NCI-H69 (cell line): Measurements from ENCODE around the gene PLAC9.
"Not testable (repeated sequence)": the region's sequence is repeated elsewhere in the genome, so short reads cannot be mapped to it uniquely, and the experiment has no call there.

ENCODE experiments used
- DNase-seq: peaks from one replicate; lab custom pipeline; 2025; lab: John Stamatoyannopoulos, UW

The PLAC9 gene

GRCh38 chr10:80139265-80139664 lies 6.7 kb downstream of the PLAC9 start:
- DNase-seq, result no peak

- no peak for DNase-seq
Measured at GRCh38 chr10:80140251-80140650, 7.7 kb downstream of the PLAC9 start.

GRCh38 chr10:80141696-80142460 lies 9.3 kb downstream of the PLAC9 start:
- no peak for DNase-seq

- peak; percentile 64 for DNase-seq
Measured at GRCh38 chr10:80144067-80144695, 11.7 kb downstream of the PLAC9 start.

- DNase-seq, result peak; percentile 25
Measured at GRCh38 chr10:80144696-80145131, 12.2 kb downstream of the PLAC9 start.

GRCh38 chr10:80145406-80146308 lies 13.1 kb downstream of the PLAC9 start:
- not testable (repeated sequence) for DNase-seq

- DNase-seq, result no peak
Measured at GRCh38 chr10:80146918-80147317, 14.4 kb downstream of the PLAC9 start.

- no peak for DNase-seq
Measured at GRCh38 chr10:80148166-80148805, 15.8 kb downstream of the PLAC9 start.

GRCh38 chr10:80149123-80149522 lies 16.6 kb downstream of the PLAC9 start:
- no peak for DNase-seq

GRCh38 chr10:80150172-80150571 lies 17.6 kb downstream of the PLAC9 start:
- no peak for DNase-seq

- DNase-seq, result peak; percentile 4
Measured at GRCh38 chr10:80152820-80153219, 20.3 kb downstream of the PLAC9 start.

- DNase-seq, result no peak
Measured at GRCh38 chr10:80153460-80153859, 20.9 kb downstream of the PLAC9 start.

GRCh38 chr10:80154626-80154977 lies 22.1 kb downstream of the PLAC9 start:
- DNase-seq, result no peak

GRCh38 chr10:80154978-80155695 lies 22.6 kb downstream of the PLAC9 start:
- no peak for DNase-seq

GRCh38 chr10:80155696-80156215 lies 23.2 kb downstream of the PLAC9 start:
- no peak for DNase-seq

- DNase-seq, result no peak
Measured at GRCh38 chr10:80156216-80156615, 23.7 kb downstream of the PLAC9 start.

- no peak for DNase-seq
Measured at GRCh38 chr10:80157561-80157960, 25.0 kb downstream of the PLAC9 start.

- DNase-seq, result no peak
Measured at GRCh38 chr10:80158126-80158525, 25.6 kb downstream of the PLAC9 start.

GRCh38 chr10:80158598-80159127 lies 26.1 kb downstream of the PLAC9 start:
- peak; percentile 89 for DNase-seq

- no peak for DNase-seq
Measured at GRCh38 chr10:80159166-80159873, 26.8 kb downstream of the PLAC9 start.
